HL-60 (cell line): ENCODE results near the gene REL.

Experiments
- DNase-seq, 2 experiments: peaks; one replicate each; pipeline ENCODE4 v3.0.0-alpha.2; 2010 to 2020; ENCODE audit warnings: low read depth in 1 of 2, low spot score in 1 of 2
- H3K27ac ChIP-seq: fragments of 250-450 bp; sonication (Bioruptor Pico); replicated peaks from 2 replicates; pipeline ENCODE4 v1.5.1; 2020; ENCODE audit warnings: mild to moderate bottlenecking, moderate library complexity
- H3K27me3 ChIP-seq: fragments of 250-450 bp; sonication (Bioruptor Pico); 2 replicates; pipeline ENCODE4 v1.5.1; 2021; ENCODE audit warnings: mild to moderate bottlenecking, moderate library complexity; ENCODE audit not compliant: insufficient read depth, poor library complexity, severe bottlenecking
- H3K4me3 ChIP-seq: replicated peaks from 2 replicates; pipeline ENCODE4 v1.5.1; 2011; ENCODE audit warnings: mild to moderate bottlenecking, control low read depth, low read length; ENCODE audit not compliant: insufficient read depth
- GABPA ChIP-seq: IDR thresholded peaks from 2 replicates; pipeline ENCODE4 v1.6.1; 2012; ENCODE audit warnings: low read depth
- POLR2AphosphoS5 ChIP-seq: IDR thresholded peaks from 2 replicates; pipeline ENCODE4 v1.6.1; 2012; ENCODE audit warnings: low read depth
- SPI1 ChIP-seq: IDR thresholded peaks from 2 replicates; pipeline ENCODE4 v1.6.1; 2012; ENCODE audit warnings: low read depth, mild to moderate bottlenecking, borderline replicate concordance
- TF ChIP-seq, protein P1 (sequence below): IDR thresholded peaks from one replicate; pipeline ENCODE4 v1.5.1; 2011; ENCODE audit warnings: low read length, control low read depth, inconsistent platforms; ENCODE audit not compliant: insufficient read depth
- TF ChIP-seq, protein P2 (sequence below): IDR thresholded peaks from 2 replicates; pipeline ENCODE4 v1.6.1; 2012; ENCODE audit warnings: low read depth; ENCODE audit not compliant: insufficient replicate concordance

The REL gene

DNA sequence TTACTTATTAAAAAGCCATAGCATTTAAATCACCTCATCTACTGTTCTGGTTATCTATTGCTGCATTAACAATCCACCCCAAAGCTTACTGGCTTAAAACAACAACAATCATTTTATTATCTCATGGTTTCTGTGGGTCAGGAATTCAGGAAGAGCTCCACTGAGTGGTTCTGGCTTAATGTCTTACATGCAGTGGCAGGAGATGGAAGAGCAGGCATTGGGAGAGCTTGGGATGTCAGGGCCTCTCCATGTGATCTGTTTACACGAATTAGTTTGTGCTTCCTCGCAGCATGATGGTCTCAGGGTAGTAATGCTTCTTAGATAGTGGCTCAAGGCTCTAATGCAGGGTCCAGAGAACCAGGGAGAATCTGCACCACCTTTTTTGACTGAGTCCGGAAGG, 14.4 kb upstream of the REL start:
- Histone ChIP-seq H3K27me3 (no peaks in the 10 kb centered on the region), H3K27ac (peak overlapping the region; percentile 57), H3K4me3 (no peak overlapping the region)
- TF ChIP-seq, protein P1, sequence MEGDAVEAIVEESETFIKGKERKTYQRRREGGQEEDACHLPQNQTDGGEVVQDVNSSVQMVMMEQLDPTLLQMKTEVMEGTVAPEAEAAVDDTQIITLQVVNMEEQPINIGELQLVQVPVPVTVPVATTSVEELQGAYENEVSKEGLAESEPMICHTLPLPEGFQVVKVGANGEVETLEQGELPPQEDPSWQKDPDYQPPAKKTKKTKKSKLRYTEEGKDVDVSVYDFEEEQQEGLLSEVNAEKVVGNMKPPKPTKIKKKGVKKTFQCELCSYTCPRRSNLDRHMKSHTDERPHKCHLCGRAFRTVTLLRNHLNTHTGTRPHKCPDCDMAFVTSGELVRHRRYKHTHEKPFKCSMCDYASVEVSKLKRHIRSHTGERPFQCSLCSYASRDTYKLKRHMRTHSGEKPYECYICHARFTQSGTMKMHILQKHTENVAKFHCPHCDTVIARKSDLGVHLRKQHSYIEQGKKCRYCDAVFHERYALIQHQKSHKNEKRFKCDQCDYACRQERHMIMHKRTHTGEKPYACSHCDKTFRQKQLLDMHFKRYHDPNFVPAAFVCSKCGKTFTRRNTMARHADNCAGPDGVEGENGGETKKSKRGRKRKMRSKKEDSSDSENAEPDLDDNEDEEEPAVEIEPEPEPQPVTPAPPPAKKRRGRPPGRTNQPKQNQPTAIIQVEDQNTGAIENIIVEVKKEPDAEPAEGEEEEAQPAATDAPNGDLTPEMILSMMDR, result no peak
- TF ChIP-seq POLR2AphosphoS5 (no peak), GABPA (no peak), SPI1 (no peak)
- TF ChIP-seq, protein P2, sequence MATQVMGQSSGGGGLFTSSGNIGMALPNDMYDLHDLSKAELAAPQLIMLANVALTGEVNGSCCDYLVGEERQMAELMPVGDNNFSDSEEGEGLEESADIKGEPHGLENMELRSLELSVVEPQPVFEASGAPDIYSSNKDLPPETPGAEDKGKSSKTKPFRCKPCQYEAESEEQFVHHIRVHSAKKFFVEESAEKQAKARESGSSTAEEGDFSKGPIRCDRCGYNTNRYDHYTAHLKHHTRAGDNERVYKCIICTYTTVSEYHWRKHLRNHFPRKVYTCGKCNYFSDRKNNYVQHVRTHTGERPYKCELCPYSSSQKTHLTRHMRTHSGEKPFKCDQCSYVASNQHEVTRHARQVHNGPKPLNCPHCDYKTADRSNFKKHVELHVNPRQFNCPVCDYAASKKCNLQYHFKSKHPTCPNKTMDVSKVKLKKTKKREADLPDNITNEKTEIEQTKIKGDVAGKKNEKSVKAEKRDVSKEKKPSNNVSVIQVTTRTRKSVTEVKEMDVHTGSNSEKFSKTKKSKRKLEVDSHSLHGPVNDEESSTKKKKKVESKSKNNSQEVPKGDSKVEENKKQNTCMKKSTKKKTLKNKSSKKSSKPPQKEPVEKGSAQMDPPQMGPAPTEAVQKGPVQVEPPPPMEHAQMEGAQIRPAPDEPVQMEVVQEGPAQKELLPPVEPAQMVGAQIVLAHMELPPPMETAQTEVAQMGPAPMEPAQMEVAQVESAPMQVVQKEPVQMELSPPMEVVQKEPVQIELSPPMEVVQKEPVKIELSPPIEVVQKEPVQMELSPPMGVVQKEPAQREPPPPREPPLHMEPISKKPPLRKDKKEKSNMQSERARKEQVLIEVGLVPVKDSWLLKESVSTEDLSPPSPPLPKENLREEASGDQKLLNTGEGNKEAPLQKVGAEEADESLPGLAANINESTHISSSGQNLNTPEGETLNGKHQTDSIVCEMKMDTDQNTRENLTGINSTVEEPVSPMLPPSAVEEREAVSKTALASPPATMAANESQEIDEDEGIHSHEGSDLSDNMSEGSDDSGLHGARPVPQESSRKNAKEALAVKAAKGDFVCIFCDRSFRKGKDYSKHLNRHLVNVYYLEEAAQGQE, result no peak
- DNase-seq, result no peak

DNA sequence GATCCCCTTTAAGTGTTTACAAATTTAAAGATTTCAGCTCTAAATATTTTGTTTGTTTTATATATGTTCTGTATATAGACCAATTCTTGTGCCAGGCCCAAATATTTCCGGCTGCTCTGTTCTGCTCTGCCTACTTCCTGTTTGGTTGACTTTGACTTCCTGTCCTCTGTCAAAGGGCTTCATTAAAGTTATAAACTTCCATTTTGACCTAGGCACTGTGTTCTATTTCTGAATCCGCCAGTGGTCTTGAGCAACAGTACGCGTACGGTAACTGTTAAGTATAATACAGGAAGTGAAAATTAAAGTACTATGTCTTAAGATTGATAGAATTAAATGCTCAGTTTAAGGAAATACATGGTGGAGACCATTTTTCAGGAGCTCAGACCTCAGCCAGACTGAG, 13.5 kb upstream of the REL start:
- Histone ChIP-seq H3K27me3 (no peaks in the 10 kb centered on the region), H3K4me3 (no peak overlapping the region), H3K27ac (peak overlapping the region; percentile 57)
- DNase-seq, result peak; percentile 68 to 80
- TF ChIP-seq, protein P1, result no peak
- TF ChIP-seq, protein P2, result no peak
- TF ChIP-seq POLR2AphosphoS5 (no peak), GABPA (peak; percentile 92), SPI1 (peak; percentile 68)

DNA sequence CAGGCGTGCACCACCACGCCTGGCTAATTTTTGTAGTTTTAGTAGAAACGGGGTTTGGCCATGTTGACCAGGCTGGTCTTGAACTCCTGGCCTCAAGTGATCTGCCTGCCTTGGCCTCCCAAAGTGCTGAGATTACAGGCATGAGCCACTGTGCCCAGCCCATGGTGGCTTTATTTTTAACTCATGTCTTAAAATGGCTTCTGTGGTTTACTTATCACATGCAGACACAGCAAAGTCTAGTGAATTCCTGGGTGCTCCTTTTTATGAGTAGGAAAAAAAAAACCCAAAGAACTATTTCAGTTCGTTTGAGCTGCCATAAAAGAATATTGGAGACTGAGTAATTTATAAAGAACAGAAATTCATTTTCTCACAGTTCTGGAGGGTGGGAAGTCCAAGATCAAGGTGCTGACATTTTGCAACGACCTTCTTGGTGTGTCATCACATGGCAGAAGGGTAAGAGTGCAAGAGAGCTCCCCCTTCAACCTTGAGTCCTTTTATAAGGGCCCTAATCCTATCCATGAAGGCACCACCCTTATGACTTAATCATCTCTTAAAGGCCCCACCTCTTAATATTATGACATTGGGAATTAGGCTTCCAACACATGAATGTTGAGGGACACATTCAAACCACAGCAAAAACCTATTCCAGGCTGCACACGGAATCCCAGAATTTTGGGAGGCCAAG, 12.6 kb upstream of the REL start:
- Histone ChIP-seq H3K4me3 (no peak overlapping the region), H3K27ac (peak overlapping the region; percentile 57; the same call in 1 of the 2 replicates), H3K27me3 (no peaks in the 10 kb centered on the region)
- no peak for DNase-seq
- TF ChIP-seq SPI1, result no peak
- no peak for TF ChIP-seq GABPA

DNA sequence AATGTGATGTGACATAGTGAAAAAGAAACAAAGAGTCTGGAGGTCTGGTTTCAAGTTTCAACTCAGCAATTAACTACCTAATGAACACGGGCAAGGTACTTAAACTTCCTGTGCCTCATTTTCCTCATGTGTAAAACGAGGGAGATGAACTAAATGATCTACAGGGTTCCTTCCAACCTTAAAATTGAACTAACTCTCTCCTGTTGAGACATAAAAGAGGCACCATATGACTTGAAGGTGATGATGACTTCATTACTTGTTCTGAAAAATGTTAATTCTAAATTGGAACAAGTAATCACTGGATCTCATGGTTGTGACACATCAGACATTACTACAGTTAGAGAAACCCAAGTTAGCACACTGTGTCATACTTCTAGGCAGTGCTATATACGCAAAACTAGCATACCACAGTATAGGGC, 8.9 kb upstream of the REL start:
- TF ChIP-seq, protein P2, result no peak
- TF ChIP-seq GABPA (no peak), POLR2AphosphoS5 (no peak), SPI1 (no peak)
- TF ChIP-seq, protein P1, result no peak

More for the DNA sequence above, 8.9 kb upstream of the REL start:
- H3K4me3 ChIP-seq, result no peak overlapping the region
- no peak for DNase-seq
- H3K27me3 ChIP-seq, result no peaks in the 10 kb centered on the region
- no peak overlapping the region for H3K27ac ChIP-seq
